ENCODE results near the gene EEF2K.

- no peak for TF ChIP-seq CTCF (IDR thresholded peaks at IDR 0.05)
- TF ChIP-seq POLR2A (IDR thresholded peaks at IDR 0.05), result no peak
Observed at GRCh38 chr16:22183335-22183734, 22.7 kb upstream of the EEF2K start.
